ENCODE measurements around the gene FMOD.
A peak's percentile ranks its signal among the peaks of the same experiment; 100 is the strongest.

- TF ChIP-seq CTCF (IDR thresholded peaks at IDR 0.05): no peak
- TF ChIP-seq POLR2A (IDR thresholded peaks at IDR 0.05): peak; percentile 26
Observed at GRCh38 chr1:203308923-203309331, 42.0 kb downstream of the FMOD start.
